ENCODE measurements around the gene H1-8.

- TF ChIP-seq CTCF (tag by site-specific recombination; IDR thresholded peaks at IDR 0.05) (no peak), REPIN1 (tag by site-specific recombination; IDR thresholded peaks at IDR 0.05; ENCODE audit: low read depth) (no peak), REST (tag by site-specific recombination; IDR thresholded peaks at IDR 0.05) (no peak), RBAK (tag by site-specific recombination; IDR thresholded peaks at IDR 0.05) (no peak)
Observed at GRCh38 chr3:129560911-129561594, 18.1 kb downstream of the H1-8 start.
